Measurements from ENCODE around the gene HDGFL3.

HDGFL3 gene

DNA sequence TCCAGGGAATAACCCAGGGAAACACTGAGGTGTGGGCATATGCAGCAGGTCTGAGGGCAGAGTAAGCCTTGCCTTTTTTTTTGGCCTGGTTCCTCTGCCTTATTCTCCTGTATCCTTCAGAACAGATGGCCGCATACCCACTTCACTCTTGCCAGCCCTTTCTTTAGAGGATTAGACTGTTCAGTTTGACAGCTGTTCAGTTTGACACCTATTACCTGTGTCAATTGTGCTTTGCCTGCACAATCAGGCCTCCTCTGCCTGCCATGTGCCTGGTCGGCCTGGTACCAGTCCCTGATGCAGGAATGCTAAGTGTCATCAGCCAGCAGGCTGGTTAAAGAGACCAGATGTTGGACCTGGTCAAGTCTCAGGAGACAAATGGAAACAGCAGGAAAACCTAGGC, 77.8 kb downstream of the HDGFL3 start:
- DNase-seq (ENCODE audit: low read depth in 4 of 4, low spot score in 1 of 4), result no peak

DNA sequence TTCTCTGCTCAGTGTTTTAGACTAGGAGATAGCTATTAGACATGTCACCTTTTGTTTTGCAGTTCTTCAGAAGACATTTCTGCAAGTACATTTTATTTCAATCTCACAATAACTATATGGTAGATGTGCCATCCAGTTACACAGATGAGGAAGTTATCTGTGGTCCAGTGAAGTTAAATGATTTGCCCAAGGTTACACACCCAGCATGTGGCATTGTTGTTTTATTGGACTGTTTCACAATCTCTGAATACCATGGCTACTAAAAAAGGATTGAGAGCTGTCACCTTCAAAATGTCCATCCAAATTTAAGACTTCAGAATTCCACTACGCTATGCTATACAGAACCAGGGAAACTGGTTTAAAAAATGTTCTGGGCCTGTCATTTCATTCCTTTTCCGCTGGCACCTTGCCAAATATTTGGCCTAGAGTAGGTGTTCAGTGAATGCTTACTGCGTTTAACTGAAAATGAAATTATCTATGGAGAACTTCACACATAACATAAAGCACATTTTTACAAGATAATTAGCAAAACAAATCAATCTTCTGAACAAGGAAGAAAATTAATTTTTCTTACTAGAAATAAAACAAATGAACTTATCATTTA, 80.0 kb downstream of the HDGFL3 start:
- no peak for DNase-seq (ENCODE audit: low read depth in 4 of 4, low spot score in 1 of 4)

GRCh38 chr15:83123529-83123928, 84.1 kb downstream of the HDGFL3 start:
- DNase-seq (ENCODE audit: low read depth in 4 of 4, low spot score in 1 of 4), result no peak

DNA sequence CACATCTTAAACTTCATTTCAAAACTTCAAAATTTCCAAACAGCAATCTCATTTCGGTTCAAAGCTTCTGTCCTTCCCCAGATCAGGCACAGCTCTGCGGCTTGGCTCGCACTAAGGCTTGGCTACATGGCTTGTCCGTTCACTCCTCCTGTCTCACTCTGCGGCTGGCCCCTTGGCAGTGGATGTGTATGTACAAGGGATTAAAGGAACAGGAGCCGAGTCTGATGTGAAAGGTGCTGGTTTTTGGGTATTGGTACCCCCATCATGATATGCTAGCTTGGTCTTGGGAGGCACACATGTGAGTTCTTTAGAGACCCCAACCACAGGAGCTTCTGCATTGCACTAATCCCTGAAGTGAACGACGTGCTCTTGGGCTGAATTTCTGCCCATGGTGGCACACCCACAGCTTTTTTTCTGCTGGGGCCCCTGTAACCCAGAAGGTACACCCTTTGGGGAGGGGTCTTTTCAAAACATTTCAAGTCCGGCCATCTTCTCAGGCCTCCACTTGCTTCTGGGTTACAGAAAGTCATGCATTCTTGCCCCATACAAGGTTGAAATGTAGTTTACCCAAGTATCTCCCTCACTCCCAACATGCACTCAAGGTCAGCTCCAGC, 87.5 kb downstream of the HDGFL3 start:
- DNase-seq (ENCODE audit: low read depth in 4 of 4, low spot score in 1 of 4), result no peak

GRCh38 chr15:83118968-83119367, 88.7 kb downstream of the HDGFL3 start:
- DNase-seq (ENCODE audit: low read depth in 4 of 4, low spot score in 1 of 4), result no peak

DNA sequence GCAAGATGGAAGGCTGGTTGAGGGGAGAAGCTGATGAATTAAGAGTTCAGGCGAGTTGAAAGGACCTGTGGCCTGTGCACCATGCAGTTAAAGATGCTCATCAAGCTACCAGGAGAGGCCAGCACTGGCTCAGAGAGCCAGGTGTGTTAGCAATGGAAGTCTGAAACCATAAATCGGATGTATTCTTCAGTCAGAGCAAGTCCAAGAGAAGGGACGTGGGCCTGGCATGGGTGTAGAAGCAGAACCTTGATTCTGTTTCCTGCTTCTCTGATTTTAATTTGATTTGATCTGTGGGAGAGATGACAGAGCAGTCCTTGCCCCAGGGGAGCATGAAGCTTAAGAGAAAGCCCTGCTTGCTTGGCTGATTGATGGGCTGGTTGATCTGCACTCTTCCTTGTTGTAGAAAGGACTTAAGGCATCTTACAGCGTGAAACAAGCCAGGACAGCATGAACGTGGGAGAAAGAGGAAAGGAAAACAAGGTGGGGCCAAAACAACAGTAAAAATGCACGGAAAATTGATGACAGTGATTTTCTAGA, 89.3 kb downstream of the HDGFL3 start:
- DNase-seq (ENCODE audit: low read depth in 4 of 4, low spot score in 1 of 4), result no peak

- DNase-seq (ENCODE audit: low read depth in 4 of 4, low spot score in 1 of 4), result no peak
Measured at GRCh38 chr15:83115831-83116565, 91.6 kb downstream of the HDGFL3 start.

- DNase-seq (ENCODE audit: low read depth in 4 of 4, low spot score in 1 of 4), result no peak
Measured at GRCh38 chr15:83115410-83115809, 92.2 kb downstream of the HDGFL3 start.

GRCh38 chr15:83114856-83115255, 92.8 kb downstream of the HDGFL3 start:
- no peak for DNase-seq (ENCODE audit: low read depth in 4 of 4, low spot score in 1 of 4)

GRCh38 chr15:83113881-83114674, 93.5 kb downstream of the HDGFL3 start:
- DNase-seq (ENCODE audit: low read depth in 4 of 4, low spot score in 1 of 4), result no peak

GRCh38 chr15:83112956-83113299, 94.7 kb downstream of the HDGFL3 start:
- DNase-seq (ENCODE audit: low read depth in 4 of 4, low spot score in 1 of 4), result no peak

- DNase-seq (ENCODE audit: low read depth in 4 of 4, low spot score in 1 of 4), result no peak
Measured at GRCh38 chr15:83112233-83112955, 95.2 kb downstream of the HDGFL3 start.

DNA sequence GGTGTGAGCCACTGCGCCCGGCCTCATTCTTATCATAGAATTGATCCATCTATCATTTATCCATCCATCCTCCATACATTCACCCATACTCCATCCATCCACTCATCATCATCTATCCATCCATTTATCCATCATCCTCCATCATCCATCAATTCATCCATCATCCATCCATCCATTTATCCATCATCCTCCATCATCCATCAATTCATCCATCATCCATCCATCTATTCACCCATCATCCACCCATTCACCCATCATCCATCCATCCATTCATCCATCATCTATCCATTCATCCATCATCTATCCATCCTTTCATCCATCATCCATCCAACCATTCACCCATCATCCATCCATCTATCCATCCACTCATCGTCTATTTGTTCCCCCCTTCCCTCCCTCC, 96.5 kb downstream of the HDGFL3 start:
- DNase-seq (ENCODE audit: low read depth in 4 of 4, low spot score in 1 of 4), result no peak

DNA sequence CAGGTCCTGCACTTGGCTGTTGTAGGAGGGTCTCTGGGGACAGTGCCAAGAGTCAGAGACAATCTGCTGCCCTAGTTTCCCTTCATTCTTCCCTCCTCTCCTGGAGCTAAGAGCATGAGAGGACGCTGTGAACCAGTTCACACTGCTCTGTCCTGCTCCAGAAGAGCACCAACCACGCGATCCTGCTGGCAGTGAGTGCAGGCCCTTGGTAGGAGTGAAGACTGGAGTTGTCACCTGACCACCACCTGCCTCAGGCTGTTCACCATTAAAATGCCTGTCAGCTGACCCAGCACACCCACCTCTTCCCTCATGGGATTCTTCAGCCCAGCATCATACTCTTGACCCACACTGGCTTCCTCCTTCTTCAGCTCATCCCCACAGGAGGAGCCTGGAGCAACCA, 97.2 kb downstream of the HDGFL3 start:
- DNase-seq (ENCODE audit: low read depth in 4 of 4, low spot score in 1 of 4), result no peak

GRCh38 chr15:83109532-83109931, 98.1 kb downstream of the HDGFL3 start:
- DNase-seq (ENCODE audit: low read depth in 4 of 4, low spot score in 1 of 4), result no peak

DNA sequence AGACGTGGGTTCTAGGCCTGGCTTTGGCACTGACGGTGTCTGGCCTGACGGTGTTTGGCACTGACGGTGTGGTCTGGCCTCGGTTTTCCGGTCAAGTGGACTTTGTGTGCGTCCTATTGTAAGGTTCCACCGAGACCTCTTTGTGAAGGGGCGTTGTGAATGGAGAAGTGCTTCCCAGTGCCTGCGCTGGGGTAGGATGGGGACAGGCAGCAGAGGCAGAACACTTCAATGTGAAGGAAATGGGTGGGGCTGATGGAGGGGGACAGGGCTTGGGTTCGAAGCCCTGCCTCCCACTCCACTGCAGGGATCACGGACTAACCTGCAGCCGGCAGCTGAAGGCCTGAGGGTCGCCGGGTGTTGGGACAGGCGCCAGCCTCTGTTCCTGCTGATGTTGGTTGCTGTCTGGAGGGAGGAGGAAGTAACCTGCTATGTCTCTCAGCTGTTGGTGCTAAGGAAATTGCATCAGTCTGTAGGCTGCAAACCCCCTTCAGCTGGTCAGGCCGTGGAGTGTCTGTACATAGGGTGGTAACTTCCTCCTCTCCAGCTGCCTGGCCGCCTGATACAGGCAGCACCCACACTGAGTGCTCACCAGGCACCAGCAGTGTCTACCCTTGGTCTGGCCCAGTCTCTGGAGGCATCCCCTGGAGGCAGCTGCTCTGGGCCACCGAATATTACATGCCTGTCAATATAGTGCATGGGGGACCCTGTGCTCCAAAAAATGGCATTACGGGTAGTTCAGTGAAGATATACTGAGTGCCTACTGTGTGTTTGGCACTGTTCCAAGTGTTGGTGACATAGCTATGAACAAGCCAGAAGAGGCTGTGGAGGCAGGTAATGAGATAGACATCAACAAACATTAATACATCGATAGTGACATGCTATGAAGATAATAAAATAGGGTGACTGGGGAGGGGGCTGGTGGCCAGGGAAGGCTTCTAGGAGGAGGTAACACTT, 99.1 kb downstream of the HDGFL3 start:
- DNase-seq (ENCODE audit: low read depth in 4 of 4, low spot score in 1 of 4), result no peak

- DNase-seq (ENCODE audit: low read depth in 4 of 4, low spot score in 1 of 4), result no peak
Measured at GRCh38 chr15:83107841-83108181, 99.8 kb downstream of the HDGFL3 start.

- DNase-seq (ENCODE audit: low read depth in 4 of 4, low spot score in 1 of 4), result no peak
Measured at GRCh38 chr15:83106994-83107840, 100.4 kb downstream of the HDGFL3 start, which contains the start of gene TM6SF1. TSS of gene TM6SF1 (plus strand) at chr15:83107645. CDS start at chr15:83107681, 36 bp downstream.

DNA sequence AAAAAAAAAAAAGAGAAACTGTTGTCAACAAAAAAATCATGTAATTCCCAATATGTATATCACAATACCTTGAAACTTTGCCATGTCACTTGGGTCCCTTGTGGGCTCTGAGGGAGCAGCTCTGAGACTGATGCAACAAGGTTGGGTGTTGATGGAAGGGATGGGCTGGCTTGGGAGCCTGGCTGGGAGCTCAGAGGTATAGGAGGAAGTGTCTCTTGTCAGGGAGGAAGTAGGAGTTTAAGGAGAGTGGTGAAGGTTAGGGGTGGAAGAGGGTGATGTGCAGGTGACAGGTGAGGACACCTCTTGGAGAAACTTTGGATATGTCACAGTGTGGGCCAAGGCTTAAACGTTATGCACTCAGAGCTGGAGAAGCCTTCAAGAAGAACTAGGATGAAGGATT, 102.2 kb downstream of the HDGFL3 start:
- no peak for DNase-seq (ENCODE audit: low read depth in 4 of 4, low spot score in 1 of 4)

Measured in stimulated activated CD4-positive, alpha-beta T cell treated with anti-CD3 and anti-CD28 coated beads, Interleukin-1b, Interleukin-23, amount 100 ng/mL, for 24 hours (primary cell).